Measurements from ENCODE around the gene STAT5A. TPM values are rescaled to one million over a fixed set of nuclear protein-coding genes. Genes with fewer than 3 reads are reported as not detected.

The STAT5A gene
- total RNA-seq, 1 donor from 2014 or later: 45.5 TPM

- TF ChIP-seq CTCF (IDR thresholded peaks at IDR 0.05): no peak
- H3K9me3 Mint-ChIP-seq (ENCODE audit: unreplicated experiment): no peaks in the 10 kb centered on the region
Measured at GRCh38 chr17:42266462-42266861, 21.8 kb upstream of the STAT5A start.

GRCh38 chr17:42266918-42267766 is 21.2 kb upstream of the STAT5A start:
- H3K9me3 Mint-ChIP-seq (ENCODE audit: unreplicated experiment): no peaks in the 10 kb centered on the region
- no peaks in the 10 kb centered on the region for H3K36me3 Mint-ChIP-seq (ENCODE audit: unreplicated experiment)
- no peak for DNase-seq (ENCODE audit: extremely low spot score, unreplicated experiment)
- H3K27me3 Mint-ChIP-seq (ENCODE audit: unreplicated experiment): no peaks in the 10 kb centered on the region
- no peak for TF ChIP-seq CTCF (IDR thresholded peaks at IDR 0.05)
- H3K4me3 Mint-ChIP-seq (ENCODE audit: unreplicated experiment): no peak overlapping the region
- H3K27ac Mint-ChIP-seq (ENCODE audit: unreplicated experiment): no peak overlapping the region
- peaks cover 33% of the 10 kb centered on the region for H3K4me1 Mint-ChIP-seq (ENCODE audit: unreplicated experiment)

More at GRCh38 chr17:42266462-42266861, 21.8 kb upstream of the STAT5A start:
- DNase-seq (ENCODE audit: extremely low spot score, unreplicated experiment): no peak
- no peak overlapping the region for H3K4me3 Mint-ChIP-seq (ENCODE audit: unreplicated experiment)
- H3K4me1 Mint-ChIP-seq (ENCODE audit: unreplicated experiment): peaks cover 33% of the 10 kb centered on the region
- no peak overlapping the region for H3K27ac Mint-ChIP-seq (ENCODE audit: unreplicated experiment)
- H3K27me3 Mint-ChIP-seq (ENCODE audit: unreplicated experiment): no peaks in the 10 kb centered on the region
- no peaks in the 10 kb centered on the region for H3K36me3 Mint-ChIP-seq (ENCODE audit: unreplicated experiment)

- Mint-ChIP-seq H3K9me3 (ENCODE audit: unreplicated experiment) (no peaks in the 10 kb centered on the region), H3K36me3 (ENCODE audit: unreplicated experiment) (no peaks in the 10 kb centered on the region), H3K27me3 (ENCODE audit: unreplicated experiment) (no peaks in the 10 kb centered on the region), H3K4me3 (ENCODE audit: unreplicated experiment) (no peak overlapping the region), H3K27ac (ENCODE audit: unreplicated experiment) (no peak overlapping the region), H3K4me1 (ENCODE audit: unreplicated experiment) (peaks cover 43% of the 10 kb centered on the region)
- no peak for TF ChIP-seq CTCF (IDR thresholded peaks at IDR 0.05)
- no peak for DNase-seq (ENCODE audit: extremely low spot score, unreplicated experiment)
Measured at GRCh38 chr17:42268236-42268635, 20.1 kb upstream of the STAT5A start.

- no peaks in the 10 kb centered on the region for H3K27me3 Mint-ChIP-seq (ENCODE audit: unreplicated experiment)
- no peak for TF ChIP-seq CTCF (IDR thresholded peaks at IDR 0.05)
- H3K4me3 Mint-ChIP-seq (ENCODE audit: unreplicated experiment): no peak overlapping the region
- DNase-seq (ENCODE audit: extremely low spot score, unreplicated experiment): no peak
- no peaks in the 10 kb centered on the region for H3K36me3 Mint-ChIP-seq (ENCODE audit: unreplicated experiment)
- H3K4me1 Mint-ChIP-seq (ENCODE audit: unreplicated experiment): peaks cover 61% of the 10 kb centered on the region
- no peaks in the 10 kb centered on the region for H3K9me3 Mint-ChIP-seq (ENCODE audit: unreplicated experiment)
- H3K27ac Mint-ChIP-seq (ENCODE audit: unreplicated experiment): peak overlapping the region; percentile 68
Measured at GRCh38 chr17:42270170-42270535, 18.1 kb upstream of the STAT5A start.

GRCh38 chr17:42270596-42270995 is 17.7 kb upstream of the STAT5A start:
- Mint-ChIP-seq H3K4me3 (ENCODE audit: unreplicated experiment) (no peak overlapping the region), H3K27me3 (ENCODE audit: unreplicated experiment) (no peaks in the 10 kb centered on the region), H3K9me3 (ENCODE audit: unreplicated experiment) (no peaks in the 10 kb centered on the region), H3K27ac (ENCODE audit: unreplicated experiment) (no peak overlapping the region), H3K36me3 (ENCODE audit: unreplicated experiment) (no peaks in the 10 kb centered on the region), H3K4me1 (ENCODE audit: unreplicated experiment) (peaks cover 65% of the 10 kb centered on the region)
- no peak for TF ChIP-seq CTCF (IDR thresholded peaks at IDR 0.05)
- no peak for DNase-seq (ENCODE audit: extremely low spot score, unreplicated experiment)
